Hepatic stellate cell (primary cell): Measurements from ENCODE around the gene FBP2.
"Not testable (repeated sequence)": the region's sequence is repeated elsewhere in the genome, so short reads cannot be mapped to it uniquely, and the experiment has no call there.

Source experiments
- DNase-seq: peaks from one replicate; pipeline ENCODE4 v3.0.0; 2011; ENCODE audit warnings: low spot score

Gene FBP2

GRCh38 chr9:94563548-94563947 lies 30.1 kb downstream of the FBP2 start:
- DNase-seq, result no peak

- no peak for DNase-seq
These were observed 33.4 kb downstream of the FBP2 start for GRCh38 chr9:94560237-94560636.

DNA sequence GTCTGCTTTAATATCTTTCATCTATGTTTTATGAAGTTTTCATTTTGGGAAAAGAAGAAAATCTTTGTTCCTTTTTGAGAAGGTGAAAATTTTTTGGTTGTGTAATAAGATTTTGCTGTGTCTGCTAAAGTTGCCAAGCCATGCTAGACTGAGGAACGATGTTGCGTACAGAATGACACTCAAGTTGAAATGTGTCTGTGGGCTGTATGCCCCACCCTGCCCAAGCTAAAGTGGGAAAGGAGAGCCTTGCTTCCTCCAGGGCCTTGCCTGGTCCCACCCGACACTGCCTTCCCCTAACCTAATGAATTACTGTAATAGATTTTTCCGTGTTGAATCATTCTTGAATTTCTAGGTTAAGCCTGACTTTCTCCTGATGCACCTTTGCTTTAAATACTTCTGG lies 36.2 kb downstream of the FBP2 start:
- DNase-seq, result no peak

DNA sequence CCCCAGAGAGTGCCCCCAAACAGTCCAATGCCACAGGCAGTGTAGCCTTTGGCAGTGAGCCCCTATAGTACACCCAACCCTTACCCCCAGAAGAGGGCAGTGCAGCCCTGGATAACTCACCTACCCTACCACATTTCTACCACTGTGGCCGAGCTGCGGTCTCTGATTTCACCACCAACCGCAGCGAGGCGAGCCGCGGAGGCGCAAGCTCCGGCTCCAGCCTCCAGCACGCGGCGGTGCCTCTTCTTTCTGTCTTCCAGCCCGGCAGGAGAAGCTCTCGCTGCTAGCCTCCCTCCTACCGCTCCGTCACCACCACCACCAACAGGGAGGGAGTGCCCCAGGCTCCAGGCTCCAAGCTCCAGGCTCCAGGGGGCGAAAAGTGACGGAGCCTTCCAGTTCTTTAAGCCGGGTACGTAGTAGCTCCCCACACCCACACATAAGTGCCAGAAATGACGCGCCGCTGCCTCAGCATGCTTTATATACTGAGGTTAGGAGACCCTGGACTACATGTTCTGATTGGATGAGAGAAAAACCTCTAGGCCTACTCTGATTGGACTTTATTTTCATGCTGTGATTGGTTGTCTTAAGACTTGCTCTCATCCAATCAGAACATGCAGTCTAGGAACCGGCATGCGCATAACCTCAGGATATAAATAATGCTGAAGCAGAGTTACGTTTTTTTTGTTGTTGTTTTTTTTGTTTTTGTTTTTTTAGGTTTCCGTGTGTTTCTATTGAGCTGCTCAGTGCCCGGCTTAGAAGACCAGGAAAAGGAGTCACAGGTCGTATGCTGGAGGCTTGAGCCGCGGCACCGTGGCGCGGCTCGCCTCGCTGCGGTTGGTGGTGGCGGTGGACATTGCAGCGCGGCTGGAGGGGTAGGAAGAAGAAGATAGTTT lies 38.9 kb downstream of the FBP2 start, which contains the start of gene PCAT7:
PCAT7 (plus strand) TSS at position 645 of the 893 bp plus-strand sequence.
- no peak for DNase-seq

DNA sequence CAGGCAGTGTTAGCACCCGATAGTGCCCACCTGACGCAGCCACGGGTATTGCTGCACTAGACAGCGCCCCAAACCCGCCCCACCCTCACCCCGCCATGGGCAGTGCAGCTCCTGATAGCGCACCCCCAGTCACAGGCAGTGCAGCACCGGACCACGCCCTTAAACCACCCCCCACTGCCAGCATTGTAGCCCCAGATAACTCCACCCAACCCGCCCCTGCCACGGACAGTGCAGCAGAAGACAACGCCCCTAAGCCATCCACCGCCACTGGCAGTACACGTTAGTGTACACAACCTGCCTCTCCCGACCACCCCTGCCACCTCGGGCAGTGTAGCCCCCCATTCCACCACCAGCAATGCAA lies 39.6 kb downstream of the FBP2 start:
- DNase-seq, result no peak

GRCh38 chr9:94553029-94553938 lies 40.3 kb downstream of the FBP2 start:
- no peak for DNase-seq

GRCh38 chr9:94545940-94546339 lies 47.7 kb downstream of the FBP2 start:
- DNase-seq, result no peak

- DNase-seq, result not testable (repeated sequence)
These were observed 49.3 kb downstream of the FBP2 start for GRCh38 chr9:94544335-94544734.

DNA sequence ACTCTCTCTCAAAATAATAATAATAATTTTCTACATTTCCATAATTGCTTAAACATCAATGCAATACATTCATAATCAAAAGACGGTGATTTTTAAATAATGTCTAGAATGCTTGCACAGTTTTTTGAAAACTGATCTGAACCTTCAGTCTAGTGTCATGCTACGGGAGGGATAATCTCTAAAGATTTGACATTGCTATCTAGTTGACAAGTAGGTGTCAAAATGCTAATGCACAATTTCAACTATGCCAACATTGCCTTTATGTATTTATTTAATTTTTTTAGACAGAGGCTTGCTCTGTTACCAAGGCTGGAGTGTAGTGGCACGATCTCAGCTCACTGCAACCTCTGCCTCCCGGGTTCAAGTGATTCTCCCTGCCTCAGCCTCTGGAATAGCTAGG lies 54.7 kb downstream of the FBP2 start:
- DNase-seq, result no peak

GRCh38 chr9:94534901-94535300 lies 58.7 kb downstream of the FBP2 start:
- DNase-seq, result no peak

GRCh38 chr9:94533601-94534000 lies 60.0 kb downstream of the FBP2 start:
- no peak for DNase-seq

DNA sequence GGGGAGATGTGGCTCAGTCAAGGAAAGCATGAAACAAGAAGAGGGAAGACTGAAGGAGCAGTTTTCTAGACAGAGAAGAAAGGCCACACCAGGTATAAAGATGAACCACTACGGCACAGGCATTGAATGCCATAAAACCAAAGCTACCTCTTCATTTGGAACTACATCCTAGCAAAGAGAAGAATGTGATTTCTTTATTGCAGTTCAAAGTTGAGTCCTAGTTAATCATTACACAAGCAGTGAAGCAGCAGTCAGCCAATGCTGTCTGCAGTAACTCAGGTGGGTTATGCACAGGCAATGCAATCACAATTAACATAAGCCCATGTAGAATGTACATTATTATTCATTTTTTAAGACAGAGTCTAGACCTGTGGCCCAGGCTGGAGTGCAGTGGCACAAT lies 60.5 kb downstream of the FBP2 start:
- DNase-seq, result no peak

- no peak for DNase-seq
These were observed 64.7 kb downstream of the FBP2 start for GRCh38 chr9:94528886-94529285.

GRCh38 chr9:94526951-94527350 lies 66.7 kb downstream of the FBP2 start:
- no peak for DNase-seq

DNA sequence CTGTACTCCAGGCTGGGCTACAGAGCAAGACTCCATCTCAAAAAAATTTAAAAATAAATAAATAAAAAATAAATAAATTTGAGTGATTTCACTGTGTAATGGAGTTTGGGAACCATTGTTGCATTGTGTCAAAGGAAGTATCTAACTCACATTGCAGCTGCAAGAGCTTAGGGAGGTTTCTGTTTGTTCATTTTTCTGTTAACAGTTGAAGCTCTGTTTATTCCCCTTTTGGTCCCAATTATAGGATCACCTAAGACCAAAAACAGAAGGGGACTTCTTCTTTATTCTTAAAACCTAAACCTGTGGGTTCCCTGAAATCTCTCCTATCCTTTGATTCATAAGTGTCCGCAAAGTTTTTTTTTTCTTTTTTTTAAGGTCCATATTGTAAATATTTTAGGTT lies 67.4 kb downstream of the FBP2 start:
- no peak for DNase-seq

GRCh38 chr9:94525396-94526035 lies 68.1 kb downstream of the FBP2 start:
- DNase-seq, result no peak

DNA sequence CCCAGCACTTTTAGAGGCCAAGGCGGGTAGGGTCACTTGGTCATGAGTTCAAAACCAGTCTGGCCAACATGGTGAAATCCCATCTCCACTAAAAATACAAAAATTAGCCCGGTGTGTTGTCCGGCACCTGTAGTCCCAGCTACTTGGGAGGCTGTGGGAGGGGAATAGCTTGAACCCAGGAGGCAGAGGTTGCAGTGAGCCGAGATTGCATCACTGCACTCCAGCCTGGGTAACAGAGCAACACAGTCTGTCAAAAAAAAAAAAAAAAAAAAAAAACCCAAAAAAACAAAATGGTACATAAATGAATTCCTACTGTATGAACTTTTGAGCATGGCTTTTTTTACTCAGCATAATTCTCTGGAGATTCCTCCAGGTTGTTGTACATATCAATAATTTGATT lies 76.4 kb downstream of the FBP2 start:
- DNase-seq, result no peak

DNA sequence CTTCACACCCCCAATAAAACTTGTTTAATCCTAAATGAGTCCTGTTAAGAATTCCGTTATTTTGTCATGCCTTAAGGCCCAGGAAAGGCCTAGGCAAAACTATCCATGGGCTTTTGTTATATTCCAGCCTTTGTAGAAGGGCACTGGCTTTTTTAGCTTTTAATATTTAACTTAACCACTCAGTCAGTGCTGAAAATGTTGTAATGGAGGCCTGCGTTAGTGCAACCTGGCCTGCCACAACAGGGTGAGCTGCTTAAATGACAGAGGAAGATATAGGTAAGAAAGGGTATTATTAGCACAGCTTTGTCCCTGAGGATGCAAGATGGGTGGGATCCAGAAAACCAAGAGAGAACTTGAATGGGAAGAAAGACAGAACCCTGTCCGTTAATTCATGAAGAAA lies 78.9 kb downstream of the FBP2 start:
- no peak for DNase-seq

DNA sequence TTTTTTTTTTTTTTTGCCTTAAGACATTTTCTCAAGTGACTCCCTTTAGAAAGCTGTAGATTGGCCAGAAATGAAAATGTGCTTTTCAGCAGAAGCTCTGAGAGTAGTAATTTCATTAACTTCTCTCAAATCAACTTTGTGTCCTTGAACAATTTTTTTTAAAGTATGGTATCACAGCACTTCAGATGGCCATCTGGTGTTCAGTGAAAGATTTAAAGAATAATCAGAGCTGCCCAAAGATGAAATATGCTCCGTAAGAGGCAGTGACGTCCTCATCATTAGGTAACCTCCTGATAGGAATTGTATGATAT lies 81.7 kb downstream of the FBP2 start:
- no peak for DNase-seq

DNA sequence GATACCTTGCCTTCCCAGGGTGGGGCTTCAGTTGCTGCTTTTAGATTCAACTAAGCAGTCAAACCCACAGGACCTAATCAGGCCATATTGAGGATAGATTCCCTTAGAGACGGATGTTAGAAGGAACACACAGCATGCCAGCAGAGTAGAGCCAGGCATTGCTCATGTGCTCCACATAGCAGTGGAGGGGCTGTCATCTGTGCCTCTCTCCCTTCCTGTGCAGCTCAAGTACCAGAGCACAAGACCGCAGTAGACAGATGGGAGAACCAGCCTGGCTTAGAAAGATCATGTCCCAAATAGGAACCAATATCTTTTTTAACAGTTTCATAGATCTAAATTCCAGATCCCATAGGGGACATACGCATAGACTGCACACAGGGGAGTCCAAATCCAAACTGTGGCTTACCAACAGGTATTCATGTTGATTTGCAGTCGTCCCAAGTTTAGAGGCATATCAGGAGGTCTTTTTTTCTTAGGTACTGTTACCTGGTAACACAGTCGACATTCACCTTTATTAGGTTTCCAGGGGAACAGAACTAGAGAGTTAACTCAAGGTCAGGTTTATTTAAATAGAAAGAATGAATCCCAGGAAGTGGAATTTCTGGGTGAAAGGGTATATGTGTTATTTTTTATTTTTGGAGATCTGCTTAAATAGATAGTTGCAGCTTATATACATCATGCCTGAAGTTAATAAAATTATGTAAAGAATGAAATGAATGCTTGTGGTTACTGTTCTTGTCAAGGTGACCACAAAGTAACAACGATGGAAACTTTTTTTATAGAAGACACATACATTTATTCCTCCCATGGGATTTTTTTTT lies 82.3 kb downstream of the FBP2 start:
- no peak for DNase-seq
